NCI-H1694 (cell line): ENCODE measurements around the gene KIF3A.

Experiments
- DNase-seq: peaks from one replicate; lab custom pipeline; 2025; lab: John Stamatoyannopoulos, UW

KIF3A gene

GRCh38 chr5:132753135-132753987 is 16.0 kb upstream of the KIF3A start:
- no peak for DNase-seq

GRCh38 chr5:132752581-132753125 is 15.3 kb upstream of the KIF3A start:
- no peak for DNase-seq

DNA sequence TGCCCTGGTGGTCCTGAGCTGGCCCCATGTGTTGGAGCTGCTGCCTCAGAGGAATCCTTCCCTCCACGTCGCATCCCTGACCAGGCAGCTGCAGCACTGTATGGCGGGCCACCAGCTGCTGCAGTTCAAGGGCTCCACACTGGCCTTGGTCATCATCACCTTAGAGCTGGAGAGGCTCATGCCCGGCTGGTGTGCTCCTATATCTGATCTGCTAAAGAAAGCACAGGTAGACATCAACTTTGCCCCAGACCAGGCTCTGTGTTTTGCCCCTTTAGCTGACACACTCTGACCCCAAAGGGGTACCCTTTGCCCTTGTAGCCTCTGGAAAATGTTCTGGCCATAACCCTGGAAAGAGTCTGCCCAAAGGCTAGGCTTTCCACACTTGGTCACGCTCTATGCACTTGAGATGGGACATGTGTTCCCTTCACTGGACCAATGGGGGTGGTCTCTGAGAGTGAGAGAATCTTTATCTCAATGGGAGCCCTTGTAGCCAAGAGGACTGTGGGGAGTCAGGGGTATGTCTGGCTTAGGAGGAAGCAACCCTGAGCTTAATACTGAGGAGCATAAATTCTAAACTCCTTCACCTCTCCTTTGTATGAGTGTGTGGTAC is 14.7 kb upstream of the KIF3A start:
- DNase-seq, result no peak

- DNase-seq, result no peak
Measured at GRCh38 chr5:132751444-132751843, 14.1 kb upstream of the KIF3A start.

DNA sequence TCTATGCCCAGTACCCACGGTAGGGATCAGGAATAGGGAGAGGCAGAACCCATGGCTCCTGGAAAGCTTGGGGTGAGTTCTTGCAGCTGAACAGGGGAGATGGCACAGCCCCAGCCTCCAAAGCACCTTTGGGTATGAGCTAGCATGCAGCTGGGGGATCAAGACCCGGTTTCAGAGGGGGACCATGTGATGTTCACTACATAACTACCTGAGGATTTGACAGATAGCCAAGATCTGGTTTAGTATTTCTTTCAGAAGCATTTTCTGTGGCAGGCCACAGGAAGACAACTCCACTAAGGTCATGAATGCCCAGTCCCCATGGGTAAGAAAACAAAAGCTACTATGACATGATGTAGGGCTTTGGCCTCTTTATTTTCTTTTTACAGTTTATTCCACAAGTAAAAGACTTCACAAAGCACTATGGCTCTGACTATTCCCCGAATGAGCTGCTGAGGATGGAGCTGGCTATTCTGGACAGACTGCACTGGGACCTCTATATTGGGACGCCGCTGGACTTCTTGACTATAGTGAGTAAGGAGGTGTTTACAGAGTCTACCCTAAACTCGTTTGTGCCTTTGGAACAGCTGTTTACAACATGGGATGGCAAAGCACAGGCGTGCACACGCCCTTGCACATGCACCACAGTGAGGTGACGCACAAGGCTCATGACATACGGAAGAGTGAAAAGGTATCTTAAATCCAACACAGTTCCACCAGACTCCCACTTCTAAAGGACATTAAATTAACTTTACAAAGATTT is 13.3 kb upstream of the KIF3A start:
- DNase-seq, result no peak

DNA sequence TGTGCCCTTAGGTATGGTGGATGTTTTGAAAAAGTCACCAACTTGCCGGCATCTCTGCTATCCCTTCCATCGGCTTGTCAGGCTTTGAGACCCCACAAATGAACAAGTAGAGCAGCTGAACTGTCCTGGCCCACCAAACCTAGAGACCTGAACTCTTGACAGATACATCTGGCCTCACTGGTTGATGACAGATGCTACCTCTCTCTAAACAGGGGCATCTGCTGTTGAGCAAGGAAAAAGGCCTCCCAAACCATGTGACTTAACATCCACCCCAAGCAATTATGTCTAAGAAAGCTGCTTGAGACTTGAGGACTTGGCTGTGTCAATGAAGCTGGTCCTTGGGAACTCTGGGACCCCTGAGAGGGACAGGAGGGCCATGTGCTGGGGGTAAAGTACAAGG is 12.2 kb upstream of the KIF3A start:
- no peak for DNase-seq

- DNase-seq, result no peak
Measured at GRCh38 chr5:132748522-132749000, 11.2 kb upstream of the KIF3A start.

DNA sequence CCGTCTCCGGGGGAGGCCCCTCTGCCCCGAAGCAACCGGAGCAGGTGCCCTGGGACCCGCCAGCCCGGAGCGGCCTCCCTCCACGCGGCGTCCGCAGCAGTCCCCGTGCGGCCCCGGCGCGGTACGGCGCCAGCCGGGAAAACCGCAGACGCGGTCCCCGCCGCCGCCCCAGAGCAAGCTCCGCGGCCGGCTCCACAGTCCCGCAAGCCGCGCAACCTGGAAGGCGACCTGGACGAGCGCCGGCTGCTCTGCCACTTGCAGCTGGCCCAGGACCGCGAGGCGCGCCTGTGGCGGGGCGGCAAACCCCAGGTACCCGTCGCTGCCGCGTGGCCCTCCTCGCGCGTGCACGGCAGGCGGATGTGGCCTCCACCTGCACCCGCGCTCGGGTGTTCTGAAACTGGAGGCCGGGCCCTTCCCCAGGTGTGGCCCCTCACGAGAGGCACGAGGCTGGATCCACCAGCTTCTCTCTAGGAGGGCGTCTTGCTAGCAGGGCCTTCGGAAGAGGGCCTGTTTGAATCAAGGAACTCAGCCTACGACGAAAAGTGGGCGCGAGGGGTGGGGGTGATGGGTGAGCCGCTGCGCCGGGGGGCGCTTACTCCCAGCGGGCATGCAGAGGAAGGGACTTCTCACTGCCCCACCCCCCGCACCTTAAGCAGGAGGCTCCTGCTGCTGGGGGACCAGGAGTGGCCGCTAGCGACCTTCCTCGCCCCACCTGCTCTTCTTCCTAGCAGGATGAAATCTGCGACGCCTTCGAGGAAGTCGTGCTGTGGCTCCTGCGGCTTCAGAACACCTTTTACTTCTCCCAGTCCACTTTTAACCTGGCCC is 10.5 kb upstream of the KIF3A start:
- DNase-seq, result no peak

- no peak for DNase-seq
Measured at GRCh38 chr5:132746954-132747615, 9.7 kb upstream of the KIF3A start, which contains the start of gene CCNI2. Gene CCNI2 (plus strand): TSS chr5:132747426. CDS start chr5:132747496, 70 bp downstream.

DNA sequence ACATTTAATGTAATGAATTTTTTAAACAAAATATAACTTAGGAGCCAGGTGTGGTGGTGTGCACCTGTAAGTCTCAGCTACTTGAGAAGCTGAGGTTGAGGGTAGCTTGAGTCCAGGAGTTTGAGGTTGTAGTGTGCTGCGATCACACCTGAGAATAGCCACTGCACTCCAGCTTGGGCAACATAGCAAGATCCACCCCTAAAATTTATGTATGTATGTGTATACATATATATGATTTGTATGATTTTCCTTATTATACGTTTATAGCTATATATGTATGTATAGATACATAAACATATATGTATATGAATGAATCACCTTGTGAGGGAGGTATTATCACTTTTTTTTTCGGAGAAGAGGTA is 9.2 kb upstream of the KIF3A start:
- no peak for DNase-seq

- DNase-seq, result no peak
Measured at GRCh38 chr5:132744659-132745058, 7.3 kb upstream of the KIF3A start.

- no peak for DNase-seq
Measured at GRCh38 chr5:132742626-132743025, 5.3 kb upstream of the KIF3A start.

DNA sequence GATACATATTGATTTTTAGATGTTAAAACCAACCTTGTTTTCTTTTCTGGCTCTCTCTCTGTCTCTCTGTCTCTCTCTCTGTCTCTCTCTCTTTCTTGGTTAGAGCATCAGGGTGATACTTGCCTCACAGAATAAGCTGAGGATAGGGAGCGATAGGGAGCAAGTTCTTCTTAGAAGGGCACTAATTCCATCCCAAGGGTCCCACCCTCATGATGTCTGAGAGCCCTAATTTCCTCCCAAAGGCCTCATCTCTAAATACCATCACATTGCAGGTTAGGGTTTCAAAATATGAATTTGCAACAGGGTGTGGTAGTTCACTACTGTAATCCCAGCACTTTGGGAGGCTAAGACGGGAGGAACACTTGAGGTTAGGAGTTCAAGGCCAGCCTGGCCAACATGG is 4.8 kb upstream of the KIF3A start:
- no peak for DNase-seq

DNA sequence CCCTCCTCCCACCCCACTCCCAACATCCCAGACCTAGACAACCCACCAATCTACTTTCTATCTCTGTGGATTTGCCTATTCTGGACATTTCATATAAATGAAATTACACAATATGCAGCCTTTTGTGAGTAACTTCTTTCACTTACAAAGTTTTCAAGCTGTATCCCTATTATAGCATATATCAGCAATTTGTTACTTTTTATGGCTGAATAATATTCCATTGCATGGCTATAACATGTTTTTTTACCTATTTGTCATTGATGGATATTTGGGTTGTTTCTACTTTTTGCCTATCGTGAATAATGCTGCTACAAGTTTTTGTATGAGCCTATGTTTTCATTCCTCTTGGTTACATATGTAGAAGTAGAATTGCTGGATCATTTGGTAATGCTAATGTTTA is 1.9 kb upstream of the KIF3A start:
- no peak for DNase-seq

- DNase-seq, result no peak
Measured at GRCh38 chr5:132737982-132738681, 786 bp upstream of the KIF3A start.

- DNase-seq, result no peak
Measured at GRCh38 chr5:132734687-132735086, 2.7 kb downstream of the KIF3A start.

GRCh38 chr5:132733499-132734148 is 3.7 kb downstream of the KIF3A start:
- no peak for DNase-seq

GRCh38 chr5:132729896-132730295 is 7.5 kb downstream of the KIF3A start:
- no peak for DNase-seq

DNA sequence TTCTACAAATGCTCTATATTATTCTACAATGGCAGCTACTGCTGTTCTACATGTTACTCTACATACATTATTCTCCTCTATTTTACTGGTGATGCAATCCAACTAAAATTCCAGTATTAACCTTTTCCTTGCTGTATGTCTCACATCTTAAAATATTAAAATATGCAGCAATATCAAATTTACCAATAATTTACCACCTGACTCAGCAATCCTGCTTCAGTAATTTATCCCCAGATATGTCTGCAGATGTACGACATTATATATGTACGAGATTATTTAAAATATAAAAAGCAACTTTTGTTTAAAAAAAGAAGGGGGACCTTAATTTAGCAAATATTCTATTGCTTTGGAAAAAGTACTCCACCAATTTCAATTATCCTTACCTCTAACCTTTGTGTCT is 11.6 kb downstream of the KIF3A start:
- no peak for DNase-seq
